ENCODE data around the gene CAP2. TPM values are rescaled to one million over a fixed set of nuclear protein-coding genes. Genes with fewer than 3 reads are reported as not detected.
"Not testable (repeated sequence)": the region's sequence is repeated elsewhere in the genome, so short reads cannot be mapped to it uniquely, and the experiment has no call there.

Gene CAP2
- total RNA-seq, 1 donor from 2014 or later, result 32.0 TPM

GRCh38 chr6:17440811-17441210 lies 47.4 kb downstream of the CAP2 start:
- DNase-seq (ENCODE audit: low spot score), result not testable (repeated sequence)

- DNase-seq (ENCODE audit: low spot score), result no peak
Measured at GRCh38 chr6:17442196-17442595, 48.8 kb downstream of the CAP2 start.

GRCh38 chr6:17446713-17447112 lies 53.3 kb downstream of the CAP2 start:
- DNase-seq (ENCODE audit: low spot score), result no peak

- DNase-seq (ENCODE audit: low spot score), result no peak
Measured at GRCh38 chr6:17448165-17448564, 54.8 kb downstream of the CAP2 start.

- no peak for DNase-seq (ENCODE audit: low spot score)
Measured at GRCh38 chr6:17450397-17450796, 57.0 kb downstream of the CAP2 start.

- no peak for DNase-seq (ENCODE audit: low spot score)
Measured at GRCh38 chr6:17450832-17451231, 57.4 kb downstream of the CAP2 start.

GRCh38 chr6:17452096-17452495 lies 58.7 kb downstream of the CAP2 start:
- no peak for DNase-seq (ENCODE audit: low spot score)

- DNase-seq (ENCODE audit: low spot score), result no peak
Measured at GRCh38 chr6:17454316-17455005, 61.1 kb downstream of the CAP2 start.

- no peak for DNase-seq (ENCODE audit: low spot score)
Measured at GRCh38 chr6:17455919-17456318, 62.5 kb downstream of the CAP2 start.

- DNase-seq (ENCODE audit: low spot score), result no peak
Measured at GRCh38 chr6:17456711-17457110, 63.3 kb downstream of the CAP2 start.

GRCh38 chr6:17457405-17457804 lies 64.0 kb downstream of the CAP2 start:
- DNase-seq (ENCODE audit: low spot score), result no peak

- no peak for DNase-seq (ENCODE audit: low spot score)
Measured at GRCh38 chr6:17457956-17458355, 64.6 kb downstream of the CAP2 start.

- DNase-seq (ENCODE audit: low spot score), result no peak
Measured at GRCh38 chr6:17458966-17459365, 65.6 kb downstream of the CAP2 start.

GRCh38 chr6:17460862-17461261 lies 67.5 kb downstream of the CAP2 start:
- no peak for DNase-seq (ENCODE audit: low spot score)

GRCh38 chr6:17466147-17466546 lies 72.8 kb downstream of the CAP2 start:
- no peak for DNase-seq (ENCODE audit: low spot score)

- DNase-seq (ENCODE audit: low spot score), result no peak
Measured at GRCh38 chr6:17466707-17467106, 73.3 kb downstream of the CAP2 start.

GRCh38 chr6:17469006-17469832 lies 75.8 kb downstream of the CAP2 start:
- DNase-seq (ENCODE audit: low spot score), result no peak

GRCh38 chr6:17470202-17470937 lies 77.0 kb downstream of the CAP2 start:
- DNase-seq (ENCODE audit: low spot score), result no peak

GRCh38 chr6:17470938-17471327 lies 77.5 kb downstream of the CAP2 start:
- DNase-seq (ENCODE audit: low spot score), result no peak

GRCh38 chr6:17472653-17473183 lies 79.3 kb downstream of the CAP2 start:
- no peak for DNase-seq (ENCODE audit: low spot score)

GRCh38 chr6:17473554-17473953 lies 80.2 kb downstream of the CAP2 start:
- no peak for DNase-seq (ENCODE audit: low spot score)

- no peak for DNase-seq (ENCODE audit: low spot score)
Measured at GRCh38 chr6:17474289-17474688, 80.9 kb downstream of the CAP2 start.

All from mucosa of gallbladder (tissue), 1 donor.